Measurements from ENCODE around the gene KLRD1.

DNA sequence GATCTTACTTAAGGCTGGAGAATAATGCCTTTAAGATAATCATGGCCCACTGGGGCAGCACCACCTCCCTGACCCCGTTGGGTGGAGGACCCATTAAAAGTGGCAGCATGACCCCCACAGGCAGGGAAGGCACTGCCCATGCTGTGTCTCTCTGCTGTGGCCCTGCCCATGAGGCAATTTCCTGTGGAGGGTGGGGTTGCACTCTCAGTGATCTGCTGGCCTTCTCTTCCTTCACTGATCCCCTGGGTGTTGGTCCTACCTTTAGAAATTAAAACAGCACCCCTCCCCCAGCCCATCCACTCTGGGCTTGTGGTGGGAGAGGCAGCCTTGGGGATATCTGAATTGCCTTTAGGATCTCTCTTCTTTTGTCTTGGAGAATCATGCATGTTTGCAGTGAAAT, 64.9 kb downstream of the KLRD1 start:
- no peak for TF ChIP-seq POLR2A (IDR thresholded peaks at IDR 0.05)
- no peak for TF ChIP-seq POLR2AphosphoS5 (IDR thresholded peaks at IDR 0.05)

All from prostate gland (tissue), 1 donor.